ENCODE measurements around the gene D2HGDH. TPM values are rescaled to one million over a fixed set of nuclear protein-coding genes. Genes with fewer than 3 reads are reported as not detected.

D2HGDH gene
- total RNA-seq (2013; cell fraction: nucleolus; rRNA removed): 34.2 and 36.3 TPM in 2 replicates
- total RNA-seq (2014; rRNA removed): 19.1 and 22.6 TPM in 2 replicates
- 6.3 and 8.2 TPM in 2 replicates for total RNA-seq (2014; rRNA removed; fragmentation: Illumina TruSeq; extraction: Trizol)
- 27.4 and 31.8 TPM in 2 replicates for total RNA-seq (2021)
- 10.5 TPM for polyA plus RNA-seq (2011; ENCODE audit: low read depth)
- polyA plus RNA-seq (2011; rRNA removed): 6.0 and 8.6 TPM in 2 replicates
- polyA plus RNA-seq (2011; cell fraction: cytosol; rRNA removed): 7.2 and 15.3 TPM in 2 replicates
- polyA plus RNA-seq (2011; cell fraction: nucleus; rRNA removed): 136 and 139 TPM in 2 replicates
- 32.6 and 34.8 TPM in 2 replicates for polyA plus RNA-seq (2012)
- 1.7 and 5.2 TPM in 2 replicates for polyA plus RNA-seq (2014; fragmentation: Illumina TruSeq; extraction: Trizol)
- 1 to 10 TPM in 1 of 2 experiments, under 1 TPM in 1; 0.52 to 1.1 TPM for polyA plus RNA-seq (2014; fragmentation: Nextera tagmentation; extraction: Ambion mirVana)
- 32.1 and 39.5 TPM in 2 replicates for polyA plus RNA-seq (2014; rRNA removed)
- 10 to 100 TPM; 13.5 to 14.4 TPM for polyA plus RNA-seq (2016; fragmentation: Nextera tagmentation; extraction: Ambion mirVana)
- 6.9 and 17.4 TPM in 2 replicates for polyA minus RNA-seq (2011; rRNA and poly(A)+ RNA removed)
- 3.7 and 6.8 TPM in 2 replicates for polyA minus RNA-seq (2011; cell fraction: cytosol; rRNA and poly(A)+ RNA removed)
- polyA minus RNA-seq (2011; cell fraction: nucleus; rRNA and poly(A)+ RNA removed): 12.5 and 18.6 TPM in 2 replicates
- percentile 60 among the genes with signal in this experiment for Bru-seq, nascent RNA
- percentile 58 among the genes with signal in this experiment for BruChase-seq, experiment 1, labeled RNA remaining after a 6-hour chase
- percentile 56 among the genes with signal in this experiment for BruChase-seq, experiment 2, labeled RNA remaining after a 2-hour chase
- long read RNA-seq, experiment 1, partial matches to known transcripts: 2 of 2 reads
- long read RNA-seq, experiment 1, other reads (novel, unspliced or antisense): 0 of 2 reads
- long read RNA-seq, experiment 2, partial matches to known transcripts: 0 of 1 reads
- long read RNA-seq, experiment 2, other reads (novel, unspliced or antisense): 1 of 1 reads

GRCh38 chr2:241734467-241735208 is at the start of gene D2HGDH:
Gene D2HGDH (plus strand): TSS chr2:241734630. CDS start chr2:241735225, 595 bp downstream.
- FAIRE-seq (peak; percentile 56), ATAC-seq (peak; percentile 90), DNase-seq (ENCODE audit: low read depth, low spot score) (no peak)
- SMC1A ChIA-PET (ENCODE audit: uncharacterized antibody, unreplicated experiment): interaction anchor here (1.0 to 2.7 kb wide), 4 partner anchors 32 to 144 kb away, joined by 4 to 11 read pairs (median 8); partner anchors contain the start of genes ING5 and RTP5
- TSS peak; percentile 75 for BruUV-seq (replicated peaks)
- Histone ChIP-seq H3K9me3 (replicated peaks; ENCODE audit: control insufficient read depth, insufficient read depth, low read length) (no peaks in the 10 kb centered on the region), H2AFZ (ENCODE audit: control insufficient read depth, low read depth, low read length) (peak within 1 kb of the TSS; percentile 87), H3K4me3 (peak within 1 kb of the TSS; percentile 84), H3K4me2 (ENCODE audit: control insufficient read depth, insufficient read depth) (peak within 1 kb of the TSS; percentile 90), H3K79me2 (ENCODE audit: control insufficient read depth, insufficient read depth, low read length) (peaks cover 8% of the 10 kb centered on the region), H3K27ac (ENCODE audit: control insufficient read depth, insufficient read depth) (peak within 1 kb of the TSS; percentile 86), H4K20me1 (ENCODE audit: control insufficient read depth, insufficient read depth) (no peaks in the 10 kb centered on the region; the same call in 1 of the 2 replicates), H3K36me3 (ENCODE audit: control insufficient read depth in 2 of 2, insufficient read depth in 2 of 2, low read length in 1 of 2) (no peaks in the 10 kb centered on the region), H3K27me3 (replicated peaks in 1 of 2; ENCODE audit: control insufficient read depth in 2 of 2, insufficient read depth in 2 of 2, low read length in 1 of 2) (no peaks in the 10 kb centered on the region), H3K9ac (ENCODE audit: control insufficient read depth, insufficient read depth, low read length) (peak within 1 kb of the TSS; percentile 86), H3K4me1 (ENCODE audit: control insufficient read depth, insufficient read depth, low read length) (0 out of 2 replicates have a peak, but pooled peaks cover 3% of the 10 kb centered on the region)
- in situ Hi-C loops (cut with MboI): no loop called here
- CTCF ChIA-PET: interaction anchor here (0.9 to 2.7 kb wide), 8 partner anchors 30 to 144 kb away, joined by 3 to 10 read pairs (median 5); partner anchors contain the start of genes DTYMK and ING5
- POLR2A ChIA-PET: interaction anchor here (0.6 to 3.2 kb wide), 5 partner anchors 33 to 144 kb away, joined by 3 to 19 read pairs (median 3); partner anchors contain the start of genes ING5 and PDCD1
- WGBS (ENCODE audit: insufficient coverage, insufficient replicate concordance, low lambda C conversion rate, missing lambda C conversion rate): under 1% methylated on average over 31 of the region's 98 CpGs
- RAD21 ChIA-PET (ENCODE audit: unreplicated experiment): interaction anchor here (0.8 to 2.9 kb wide), 7 partner anchors 29 to 147 kb away, joined by 3 to 14 read pairs (median 3); partner anchors contain the start of gene ING5
- intact Hi-C loops (cut with micrococcal nuclease; ENCODE audit: unreplicated experiment): loop anchor here (1.0 to 10.0 kb wide), 3 partner anchors 47 to 147 kb away; partner anchors contain the start of gene DTYMK
- no peak for TF ChIP-seq RFX5 (IDR thresholded peaks at IDR 0.05; ENCODE audit: low read depth, low read length)
- no peak for TF ChIP-seq FOXK2 (IDR thresholded peaks at IDR 0.05)
- TF ChIP-seq STAT1 (conservative IDR thresholded peaks at IDR 0.05): no peak
- no peak for TF ChIP-seq SPI1 (IDR thresholded peaks at IDR 0.05; ENCODE audit: borderline replicate concordance, insufficient read depth, low read depth, low read length)
- TF ChIP-seq WRNIP1 (IDR thresholded peaks at IDR 0.05; ENCODE audit: borderline replicate concordance, low read depth, low read length): no peak
- no peak for TF ChIP-seq IRF3 (IDR thresholded peaks at IDR 0.05)
- TF ChIP-seq ZNF384 (IDR thresholded peaks at IDR 0.05; ENCODE audit: borderline replicate concordance, low read depth, low read length): no peak
- TF ChIP-seq MTA3 (IDR thresholded peaks at IDR 0.05; ENCODE audit: borderline replicate concordance, low read length): no peak
- TF ChIP-seq CREM (IDR thresholded peaks at IDR 0.05; ENCODE audit: low read depth): no peak
- TF ChIP-seq ZNF622 (IDR thresholded peaks at IDR 0.05): no peak
- TF ChIP-seq RBBP5 (conservative IDR thresholded peaks at IDR 0.05): no peak
- TF ChIP-seq JUNB (IDR thresholded peaks at IDR 0.05): no peak
- TF ChIP-seq RAD21 (IDR thresholded peaks at IDR 0.05; ENCODE audit: insufficient read depth, low read depth, low read length): no peak
- no peak for TF ChIP-seq HDAC2 (IDR thresholded peaks at IDR 0.05)
- TF ChIP-seq CHD1 (IDR thresholded peaks at IDR 0.05; ENCODE audit: low read depth, low read length): no peak
- 0 out of 2 replicates have a peak, but pooled peaks have one; percentile 64 for TF ChIP-seq NFXL1 (IDR thresholded peaks at IDR 0.05; ENCODE audit: borderline replicate concordance)
- TF ChIP-seq NRF1 (conservative IDR thresholded peaks at IDR 0.05; ENCODE audit: low read depth, low read length): peak; percentile 62
- no peak for TF ChIP-seq HDGF (IDR thresholded peaks at IDR 0.05)
- TF ChIP-seq KAT2A (conservative IDR thresholded peaks at IDR 0.05; ENCODE audit: control insufficient read depth, low read depth, low read length): no peak
- TF ChIP-seq ZSCAN29 (IDR thresholded peaks at IDR 0.05): no peak
